RPMI8226 (cell line): ENCODE results near the gene NR3C1.

Experiments used
- DNase-seq: peaks from one replicate; pipeline ENCODE4 v3.0.0-alpha.2; 2015

NR3C1 gene

GRCh38 chr5:143398053-143398355, 5.5 kb downstream of the NR3C1 start:
- no peak for DNase-seq

- DNase-seq = peak; percentile 20
These were observed 6.0 kb downstream of the NR3C1 start for GRCh38 chr5:143397302-143398052.

GRCh38 chr5:143396353-143396940, 7.0 kb downstream of the NR3C1 start:
- no peak for DNase-seq

GRCh38 chr5:143395638-143396352, 7.7 kb downstream of the NR3C1 start:
- peak; percentile 56 for DNase-seq

- DNase-seq = peak; percentile 23
These were observed 10.0 kb downstream of the NR3C1 start for GRCh38 chr5:143393524-143393923.

- DNase-seq = no peak
These were observed 12.5 kb downstream of the NR3C1 start for GRCh38 chr5:143390941-143391340.

GRCh38 chr5:143390258-143390657, 13.2 kb downstream of the NR3C1 start:
- DNase-seq = no peak

GRCh38 chr5:143386725-143387124, 16.8 kb downstream of the NR3C1 start:
- no peak for DNase-seq

GRCh38 chr5:143384865-143385657, 18.4 kb downstream of the NR3C1 start:
- DNase-seq = no peak

GRCh38 chr5:143383988-143384387, 19.5 kb downstream of the NR3C1 start:
- no peak for DNase-seq

GRCh38 chr5:143379606-143380005, 23.9 kb downstream of the NR3C1 start:
- no peak for DNase-seq

GRCh38 chr5:143376911-143377813, 26.3 kb downstream of the NR3C1 start:
- no peak for DNase-seq

GRCh38 chr5:143376195-143376779, 27.2 kb downstream of the NR3C1 start:
- DNase-seq = no peak

GRCh38 chr5:143374496-143375217, 28.8 kb downstream of the NR3C1 start:
- DNase-seq = no peak

- DNase-seq = no peak
These were observed 30.4 kb downstream of the NR3C1 start for GRCh38 chr5:143373076-143373475.

- no peak for DNase-seq
These were observed 31.2 kb downstream of the NR3C1 start for GRCh38 chr5:143372187-143372829.

- no peak for DNase-seq
These were observed 33.0 kb downstream of the NR3C1 start for GRCh38 chr5:143370440-143370839.

- DNase-seq = no peak
These were observed 39.4 kb downstream of the NR3C1 start for GRCh38 chr5:143364061-143364460.

GRCh38 chr5:143362664-143363227, 40.7 kb downstream of the NR3C1 start:
- DNase-seq = no peak

GRCh38 chr5:143361438-143361837, 42.0 kb downstream of the NR3C1 start:
- DNase-seq = no peak
